Right lobe of liver (tissue), 6 donors: Measurements from ENCODE around the gene ZBED2. TPM values are rescaled to one million over a fixed set of nuclear protein-coding genes. Genes with fewer than 3 reads are reported as not detected.
A peak's percentile ranks its signal among the peaks of the same experiment; 100 is the strongest.

Experiments used
- ATAC-seq, 4 donors: fragments of 200-7000 bp; cut with Tn5 transposase; one replicate each; pipeline ENCODE4 v1.9.1; 2020; ENCODE audit warnings: mild to moderate bottlenecking in 4 of 4, moderate library complexity in 4 of 4
- DNase-seq, 3 donors: peaks; one replicate each; pipeline ENCODE4 v3.0.0-alpha.2; 2020
- H3K27ac ChIP-seq, 3 donors: fragments of 200-600 bp; one replicate each; pipeline ENCODE4 v1.8.0; 2022
- H3K27me3 ChIP-seq, 2 donors: fragments of 200-600 bp; one replicate each; pipeline ENCODE4 v1.8.0; 2022
- H3K36me3 ChIP-seq, 4 donors: fragments of 200-600 bp; sonication (generic) in 1 of 4; one replicate each; pipeline versions ENCODE4 v1.5.1 to v1.8.0; 2017 to 2022; ENCODE audit warnings: control low read depth in 1 of 4
- H3K4me1 ChIP-seq, 4 donors: fragments of 200-600 bp; sonication (generic) in 1 of 4; one replicate each; pipeline versions ENCODE4 v1.5.1 to v1.8.0; 2017 to 2022; ENCODE audit warnings: control low read depth in 1 of 4
- H3K4me3 ChIP-seq, 3 donors: fragments of 200-600 bp; one replicate each; pipeline ENCODE4 v1.8.0; 2022
- H3K9me3 ChIP-seq, 4 donors: fragments of 200-600 bp; sonication (generic) in 1 of 4; one replicate each; pipeline versions ENCODE4 v1.5.1 to v1.8.0; 2017 to 2022; ENCODE audit warnings: control low read depth in 1 of 4
- CTCF ChIP-seq, 4 donors: fragments of 200-600 bp in 3 of 4; fragments of 450-650 bp in 1 of 4; IDR thresholded peaks; one replicate each; pipeline versions ENCODE4 v1.5.1 to v1.8.0; 2016 to 2022; ENCODE audit warnings: antibody characterized with exemption in 4 of 4, mild to moderate bottlenecking in 2 of 4
- POLR2A ChIP-seq: fragments of 450-650 bp; IDR thresholded peaks from one replicate; pipeline ENCODE4 v1.6.1; 2017; ENCODE audit warnings: antibody characterized with exemption, mild to moderate bottlenecking
- WGBS: methylation state at CpG from one replicate; pipeline ENCODE4 v1.1.6; 2018; ENCODE audit warnings: low coverage, low lambda C conversion rate; ENCODE audit not compliant: insufficient coverage; ENCODE audit errors: missing lambda C conversion rate; 5-methylcytosine and 5-hydroxymethylcytosine counted together
- intact Hi-C, 2 donors: fragments of 100-400 bp; cut with DNase I; formaldehyde crosslinking; loops; one replicate each; pipeline versions ENCODE4 v1.11.2 to v1.14.1; 2022
- total RNA-seq, 6 experiments: library from RNA; depleted of rRNA in 2 of 6; stranded (reverse); fragments of >200 nt in 2 of 6; fragmentation: NEBNext Ultra II Directional in 3 of 6; extraction: Animal tissue kit (Norgen Biotek cat#: 25700) in 3 of 6; gene quantifications; one replicate each; pipeline versions ENCODE4 v1.1.0 to v1.2.4, GENCODE V29; 2016 to 2023
- donor health status: DM: no; HTN: yes; CAD: no.
- donor health status: DM: no; HTN: no; CAD: no.
- donor health status: DM: no; HTN: no; CAD: no.
- donor health status: DM: no; HTN: yes; CAD: no.
- donor health status: DM: no; HTN: yes; CAD: no.

The ZBED2 gene
- total RNA-seq, 6 experiments from 2014 or later = not detected

- intact Hi-C loops = no loop called here
- no peak for TF ChIP-seq CTCF (IDR thresholded peaks at IDR 0.05)
- TF ChIP-seq POLR2A = no peak
- DNase-seq (no peak), ATAC-seq (peak in 2 of 4 donors; percentile 59 to 81)
- no peaks in the 10 kb centered on the region for H3K4me1 ChIP-seq
- 50% methylated on average over 1 of the region's 1 CpG for WGBS
- H3K36me3 ChIP-seq = no peaks in the 10 kb centered on the region
- no peaks in the 10 kb centered on the region for H3K27me3 ChIP-seq
- no peak overlapping the region for H3K4me3 ChIP-seq
- no peaks in the 10 kb centered on the region for H3K9me3 ChIP-seq
- no peak overlapping the region for H3K27ac ChIP-seq
Observed at GRCh38 chr3:111585217-111585616, 9.9 kb downstream of the ZBED2 start.

GRCh38 chr3:111584744-111585143, 10.4 kb downstream of the ZBED2 start:
- no peak for ATAC-seq
- Histone ChIP-seq H3K4me3 (no peak overlapping the region), H3K36me3 (no peaks in the 10 kb centered on the region), H3K9me3 (no peaks in the 10 kb centered on the region), H3K27ac (no peak overlapping the region), H3K4me1 (no peaks in the 10 kb centered on the region), H3K27me3 (no peaks in the 10 kb centered on the region)
- intact Hi-C loops = no loop called here
- no peak for DNase-seq
- TF ChIP-seq POLR2A (no peak), CTCF (IDR thresholded peaks at IDR 0.05) (no peak)
- WGBS = 100% methylated on average over 1 of the region's 1 CpG

- H3K27ac ChIP-seq = no peak overlapping the region
- 61% methylated on average over 1 of the region's 1 CpG for WGBS
Observed at GRCh38 chr3:111582120-111582474, 13.0 kb downstream of the ZBED2 start.

GRCh38 chr3:111581403-111582119, 13.6 kb downstream of the ZBED2 start:
- ATAC-seq (no peak), DNase-seq (no peak)
- TF ChIP-seq POLR2A (no peak), CTCF (IDR thresholded peaks at IDR 0.05) (no peak)
- 79% methylated on average over 2 of the region's 2 CpGs for WGBS
- Histone ChIP-seq H3K4me1 (no peaks in the 10 kb centered on the region), H3K4me3 (no peak overlapping the region), H3K27ac (no peak overlapping the region), H3K36me3 (no peaks in the 10 kb centered on the region), H3K9me3 (no peaks in the 10 kb centered on the region), H3K27me3 (no peaks in the 10 kb centered on the region)
- intact Hi-C loops = no loop called here

More at GRCh38 chr3:111582120-111582474, 13.0 kb downstream of the ZBED2 start:
- no peaks in the 10 kb centered on the region for H3K4me1 ChIP-seq
- no peak for DNase-seq
- intact Hi-C loops = no loop called here
- no peak for TF ChIP-seq POLR2A
- H3K9me3 ChIP-seq = no peaks in the 10 kb centered on the region
- no peak overlapping the region for H3K4me3 ChIP-seq
- ATAC-seq = no peak
- no peaks in the 10 kb centered on the region for H3K27me3 ChIP-seq
- H3K36me3 ChIP-seq = no peaks in the 10 kb centered on the region

- intact Hi-C loops = no loop called here
- Histone ChIP-seq H3K4me3 (no peak overlapping the region), H3K27me3 (no peaks in the 10 kb centered on the region), H3K36me3 (no peaks in the 10 kb centered on the region), H3K9me3 (no peaks in the 10 kb centered on the region), H3K4me1 (no peaks in the 10 kb centered on the region), H3K27ac (no peak overlapping the region)
- 95% methylated on average over 5 of the region's 5 CpGs for WGBS
- TF ChIP-seq POLR2A (no peak), CTCF (IDR thresholded peaks at IDR 0.05) (no peak)
- DNase-seq (no peak), ATAC-seq (no peak)
Observed at GRCh38 chr3:111579495-111579894, 15.7 kb downstream of the ZBED2 start.
